ENCODE measurements around the gene CHRNA3.
"Not testable (repeated sequence)": the region's sequence is repeated elsewhere in the genome, so short reads cannot be mapped to it uniquely, and the experiment has no call there.

The CHRNA3 gene

DNA sequence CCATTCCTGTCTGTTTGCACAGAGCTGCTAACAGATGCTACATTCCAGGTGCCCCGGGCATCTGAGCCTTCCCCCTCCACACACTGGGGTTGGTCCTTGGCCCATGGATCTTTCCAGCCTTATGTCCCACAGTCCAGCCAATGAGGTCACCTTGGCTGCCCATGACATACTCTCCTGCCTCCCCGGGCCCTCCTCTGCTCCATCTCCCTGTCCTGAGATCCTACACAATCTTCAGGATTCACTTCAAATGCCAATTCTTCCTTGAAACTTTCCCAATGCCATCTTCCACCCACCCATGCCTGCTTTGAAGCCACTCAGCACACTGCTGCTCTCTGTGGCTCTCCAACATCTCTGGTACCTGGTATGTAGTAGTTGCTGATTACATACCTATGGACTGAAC lies 4.3 kb downstream of the CHRNA3 start:
- DNase-seq: no peak

GRCh38 chr15:78615151-78615589 lies 5.6 kb downstream of the CHRNA3 start:
- DNase-seq: no peak

DNA sequence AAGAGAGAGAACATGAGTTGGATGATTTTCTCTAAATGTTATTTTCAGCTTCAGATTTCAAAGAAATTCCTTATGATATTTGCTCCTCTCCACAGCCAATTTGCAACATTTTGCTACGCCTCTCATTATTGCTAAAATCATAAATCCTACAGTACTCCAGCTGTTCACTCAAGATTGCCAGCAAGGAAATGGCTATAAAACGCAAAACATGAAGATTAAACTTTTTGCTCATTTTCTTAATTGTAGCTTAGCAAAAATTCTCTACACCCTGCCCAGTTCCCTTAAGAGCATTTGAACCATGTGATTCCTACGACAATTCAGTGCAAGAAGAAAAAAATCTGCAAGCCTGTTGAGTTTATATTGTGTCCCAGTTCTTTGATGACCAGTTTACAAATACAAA lies 6.8 kb downstream of the CHRNA3 start:
- DNase-seq: no peak

DNA sequence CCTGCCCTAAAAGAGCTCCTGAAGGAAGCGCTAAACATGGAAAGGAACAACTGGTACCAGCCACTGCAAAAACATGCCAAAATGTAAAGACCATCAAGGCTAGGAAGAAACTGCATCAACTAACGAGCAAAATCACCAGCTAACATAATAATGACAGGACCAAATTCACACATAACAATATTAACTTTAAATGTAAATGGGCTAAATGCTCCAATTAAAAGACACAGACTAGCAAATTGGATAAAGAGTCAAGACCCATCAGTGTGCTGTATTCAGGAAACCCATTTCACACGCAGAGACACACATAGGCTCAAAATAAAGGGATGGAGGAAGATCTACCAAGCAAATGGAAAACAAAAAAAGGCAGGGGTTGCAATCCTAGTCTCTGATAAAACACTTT lies 11.2 kb downstream of the CHRNA3 start:
- DNase-seq: not testable (repeated sequence)

DNA sequence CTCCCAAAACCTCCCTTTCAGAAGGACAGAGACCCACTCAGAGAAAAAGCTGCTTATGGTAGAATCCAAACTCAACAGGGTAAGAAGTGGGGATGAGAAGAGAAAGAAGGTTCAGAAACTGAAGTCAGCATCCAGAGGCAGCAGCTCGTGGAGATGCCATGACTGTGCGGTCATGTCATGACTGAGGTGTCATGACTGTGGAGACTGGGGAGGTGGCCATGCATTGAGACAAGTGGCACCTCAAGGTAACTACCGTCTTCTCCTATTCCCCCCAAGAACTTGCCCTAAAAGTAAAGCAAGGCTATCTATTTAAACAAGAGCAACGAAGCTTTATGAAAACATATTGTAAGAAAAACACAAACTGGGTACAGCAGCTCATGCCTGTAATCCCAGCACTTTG lies 15.1 kb downstream of the CHRNA3 start:
- no peak for DNase-seq

DNA sequence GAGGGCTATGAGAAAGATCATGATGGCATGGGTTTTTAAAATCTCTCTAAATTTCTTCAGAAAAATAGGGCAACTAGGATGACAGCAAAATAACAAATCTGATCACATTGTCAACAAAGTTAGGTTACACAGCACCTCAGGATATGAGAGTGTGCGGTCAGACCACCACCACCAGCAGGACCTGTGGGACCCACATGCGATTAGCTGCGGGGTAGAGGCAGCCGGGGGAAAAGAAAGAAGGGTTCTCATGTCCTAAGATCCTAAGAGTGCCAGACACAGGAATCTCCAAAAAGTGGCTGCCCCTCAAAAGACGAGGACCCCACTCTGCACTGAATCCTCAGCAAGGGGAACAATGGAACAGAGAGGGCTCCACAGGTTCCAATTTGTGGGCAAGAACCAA lies 15.6 kb downstream of the CHRNA3 start:
- no peak for DNase-seq

GRCh38 chr15:78604420-78604819 lies 16.4 kb downstream of the CHRNA3 start:
- DNase-seq: no peak

DNA sequence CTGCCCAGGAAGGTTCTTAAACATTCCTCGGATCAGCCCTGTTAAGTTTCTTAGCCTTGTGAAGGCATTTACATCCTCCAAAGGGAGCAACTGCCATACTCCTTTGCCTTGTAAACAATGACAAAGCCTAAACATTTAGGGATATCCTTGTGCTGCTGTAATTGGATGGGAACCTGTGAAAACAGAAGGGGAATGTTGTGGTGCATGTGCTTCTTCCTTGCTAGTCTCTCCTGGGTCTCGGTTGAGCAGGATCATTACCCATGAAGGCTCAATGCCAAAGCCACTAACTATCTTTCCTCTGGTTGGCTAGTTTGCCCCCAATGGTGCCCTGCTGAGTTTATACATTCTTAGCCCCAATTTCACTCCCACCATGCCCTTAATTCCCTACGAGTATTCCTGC lies 17.3 kb downstream of the CHRNA3 start:
- DNase-seq: no peak

- DNase-seq: no peak
These were observed 21.6 kb downstream of the CHRNA3 start for GRCh38 chr15:78599189-78599588.

- DNase-seq: no peak
These were observed 22.4 kb downstream of the CHRNA3 start for GRCh38 chr15:78598348-78598747.

- no peak for DNase-seq
These were observed 23.2 kb downstream of the CHRNA3 start for GRCh38 chr15:78597583-78597982.

- no peak for DNase-seq
These were observed 45.9 kb downstream of the CHRNA3 start for GRCh38 chr15:78574944-78575343.

DNA sequence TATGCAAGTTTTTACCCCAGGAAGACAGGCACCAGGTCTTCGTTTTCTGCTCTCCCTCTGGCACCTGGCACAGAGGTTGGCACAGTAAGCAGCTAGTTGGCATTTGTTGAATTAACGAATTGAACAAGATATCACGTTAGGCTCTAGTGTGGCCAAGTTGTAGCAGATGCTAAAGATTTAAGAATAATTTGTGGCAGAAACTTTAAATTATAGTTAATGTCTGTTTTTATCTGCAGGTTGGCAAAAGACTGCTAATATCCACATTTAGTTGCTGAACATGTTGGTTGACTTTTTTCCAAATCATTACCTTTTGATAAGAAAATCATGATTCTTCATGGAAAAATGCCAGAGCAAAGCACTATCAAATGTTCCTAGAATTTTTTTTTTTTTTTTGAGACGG lies 47.4 kb downstream of the CHRNA3 start:
- DNase-seq: no peak

- DNase-seq: no peak
These were observed 49.4 kb downstream of the CHRNA3 start for GRCh38 chr15:78571382-78571781.

DNA sequence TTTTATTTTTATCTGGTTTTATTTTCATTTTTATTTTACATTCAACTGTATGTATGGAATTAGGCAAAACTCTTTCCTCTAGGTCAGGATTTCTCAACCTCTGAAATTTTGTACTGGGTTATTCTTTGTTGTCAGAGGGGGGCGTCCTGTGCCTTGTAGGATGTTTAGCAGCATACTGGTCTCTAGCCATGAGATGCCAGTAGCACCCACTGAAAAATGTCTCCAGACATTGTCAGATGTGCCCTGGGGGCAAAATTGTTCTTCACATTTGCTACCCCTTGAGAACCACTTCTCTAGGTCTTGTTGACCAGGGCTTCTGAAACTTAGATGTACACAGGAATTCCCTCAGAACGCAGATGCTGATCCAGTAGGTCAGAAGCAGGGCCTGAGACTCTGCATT lies 50.1 kb downstream of the CHRNA3 start:
- no peak for DNase-seq

DNA sequence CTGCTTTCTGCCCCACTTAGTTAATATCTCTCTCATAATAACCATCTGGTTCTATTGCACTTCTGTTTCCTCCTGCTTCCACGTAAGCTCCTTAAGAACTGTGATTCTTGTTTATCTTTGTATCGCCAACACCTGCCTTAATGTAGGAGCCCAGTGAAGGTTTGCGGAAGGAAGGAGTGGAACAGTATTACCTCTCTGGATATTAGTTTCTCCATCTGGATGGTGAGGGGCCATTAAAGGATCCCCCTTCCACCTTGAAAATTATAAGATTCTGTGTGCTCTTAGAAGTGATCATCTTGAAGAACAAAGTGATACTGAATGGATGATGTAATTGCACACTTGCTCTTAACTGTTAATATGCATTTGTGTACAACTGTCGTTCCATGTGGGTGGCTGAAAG lies 53.3 kb downstream of the CHRNA3 start:
- no peak for DNase-seq

DNA sequence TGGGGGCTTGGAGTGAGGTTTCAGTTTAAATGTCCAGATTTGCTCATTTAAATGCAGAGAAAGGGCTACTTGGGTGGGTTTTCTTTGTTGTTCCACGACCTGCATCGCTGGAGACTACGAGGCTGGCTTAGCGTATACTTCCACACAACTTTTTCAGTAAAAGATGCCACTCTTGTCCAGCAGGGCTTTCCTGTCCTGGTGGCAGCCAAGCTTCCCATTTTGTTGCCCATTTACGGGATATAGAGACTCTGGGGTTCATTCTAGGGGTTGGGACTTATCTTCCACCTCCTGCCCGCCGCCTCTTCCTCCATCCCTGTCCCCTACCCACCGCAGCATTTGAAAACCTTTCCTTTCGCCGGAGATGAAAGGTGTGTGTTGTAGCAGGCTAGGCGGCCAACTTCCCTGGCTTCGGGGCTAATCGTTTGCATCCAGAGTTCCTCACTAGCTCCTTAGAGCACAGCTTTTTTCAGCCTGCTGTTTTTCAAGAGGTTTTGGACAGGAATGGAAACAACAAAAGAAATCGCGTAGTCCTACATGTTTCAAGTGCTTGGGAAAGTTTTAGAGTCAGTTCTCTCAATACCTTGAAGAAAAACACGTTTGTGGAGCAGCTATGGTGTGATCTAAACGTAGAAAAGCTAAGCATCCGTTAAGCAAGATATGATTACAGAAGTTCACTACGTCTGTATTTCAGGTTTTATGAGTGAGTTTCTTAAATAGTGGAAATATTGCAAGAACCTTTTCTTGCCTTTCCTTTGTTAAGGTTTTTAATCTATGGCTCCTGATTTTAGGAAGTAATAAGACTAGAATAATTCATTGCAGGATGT lies 54.6 kb downstream of the CHRNA3 start:
- peak; percentile 20 for DNase-seq

- DNase-seq: peak; percentile 67
These were observed 55.5 kb downstream of the CHRNA3 start, which contains the start of gene CHRNA5 for GRCh38 chr15:78565097-78565950. CHRNA5 (plus strand) TSS chr15:78565520; CDS start chr15:78565720, 200 bp downstream.

DNA sequence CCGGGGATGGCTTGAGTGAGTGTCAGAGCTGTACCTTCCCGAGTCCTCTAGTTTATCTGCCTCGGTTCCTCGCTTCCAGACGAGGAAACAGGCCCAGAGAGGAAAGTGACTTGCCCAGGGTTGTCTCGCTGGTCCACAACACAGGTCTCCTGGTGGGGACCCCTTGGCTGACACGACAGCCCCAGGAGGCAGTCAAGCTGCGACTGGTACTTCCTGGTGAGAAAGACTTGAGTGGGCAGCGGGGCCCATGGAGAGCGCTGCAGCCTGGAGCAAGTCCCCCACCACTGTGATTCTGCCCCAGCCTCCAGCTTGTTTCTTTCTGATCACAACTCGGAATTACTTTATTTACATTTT lies 56.1 kb downstream of the CHRNA3 start:
- DNase-seq: no peak

- DNase-seq: no peak
These were observed 57.7 kb downstream of the CHRNA3 start for GRCh38 chr15:78563092-78563491.

GRCh38 chr15:78561490-78561889 lies 59.3 kb downstream of the CHRNA3 start:
- no peak for DNase-seq

DNA sequence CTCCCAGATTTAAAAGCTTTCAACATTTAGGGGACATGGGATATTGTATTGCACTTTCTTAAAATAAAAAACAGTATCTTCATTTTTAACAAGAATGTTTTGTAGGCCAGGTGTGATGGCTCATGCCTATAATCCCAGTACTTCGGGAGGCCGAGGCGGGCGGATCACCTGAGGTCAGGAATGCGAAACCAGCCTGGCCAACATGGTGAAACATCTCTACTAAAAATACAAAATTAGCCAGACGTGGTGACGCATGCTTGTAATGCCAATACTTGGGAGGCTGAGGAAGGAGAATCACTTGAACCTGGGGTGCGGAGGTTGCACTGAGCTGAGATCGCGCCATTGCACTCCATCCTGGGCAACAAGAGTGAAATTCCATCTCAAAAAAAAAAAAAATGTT lies 60.6 kb downstream of the CHRNA3 start:
- not testable (repeated sequence) for DNase-seq

DNA sequence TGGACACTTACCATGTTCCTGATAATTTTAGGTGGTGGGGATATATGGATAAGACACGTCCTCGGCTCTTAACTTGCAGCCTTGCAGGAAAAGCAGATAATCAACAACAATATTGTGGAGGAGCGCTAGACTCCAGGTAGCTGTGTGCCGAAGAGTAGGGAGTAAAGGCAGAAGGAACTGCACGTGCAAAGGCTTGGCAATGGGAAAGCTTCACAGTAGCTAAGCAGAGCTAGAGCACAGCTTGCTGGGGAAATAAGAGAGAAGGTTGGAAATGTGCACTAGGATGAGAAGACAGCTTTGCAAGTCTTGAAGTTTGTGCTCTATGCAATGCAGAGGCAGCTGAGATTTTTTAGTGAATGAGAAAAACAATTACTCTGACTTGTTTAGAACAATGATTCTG lies 68.2 kb downstream of the CHRNA3 start:
- no peak for DNase-seq

DNA sequence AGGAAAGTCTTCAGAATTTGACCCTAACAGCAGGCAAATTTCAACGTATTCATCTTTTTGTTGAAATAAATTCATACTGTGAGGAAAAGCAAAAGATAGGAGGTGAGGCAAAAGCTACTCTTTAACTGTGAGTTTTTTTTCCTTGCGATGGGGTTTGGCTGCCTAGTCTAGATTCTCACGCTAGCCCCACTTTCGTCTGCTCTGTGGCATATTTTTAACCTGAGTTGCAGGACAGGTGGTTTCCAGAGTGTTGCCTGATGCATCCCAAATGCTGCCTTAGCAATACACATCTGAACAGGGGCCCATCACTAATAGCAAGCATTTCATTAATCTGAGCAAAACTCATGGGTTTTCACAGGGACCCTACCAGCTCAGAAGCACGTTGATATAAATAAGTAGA lies 68.9 kb downstream of the CHRNA3 start:
- DNase-seq: no peak
